ENCODE measurements around the gene DCAF12.

The DCAF12 gene

DNA sequence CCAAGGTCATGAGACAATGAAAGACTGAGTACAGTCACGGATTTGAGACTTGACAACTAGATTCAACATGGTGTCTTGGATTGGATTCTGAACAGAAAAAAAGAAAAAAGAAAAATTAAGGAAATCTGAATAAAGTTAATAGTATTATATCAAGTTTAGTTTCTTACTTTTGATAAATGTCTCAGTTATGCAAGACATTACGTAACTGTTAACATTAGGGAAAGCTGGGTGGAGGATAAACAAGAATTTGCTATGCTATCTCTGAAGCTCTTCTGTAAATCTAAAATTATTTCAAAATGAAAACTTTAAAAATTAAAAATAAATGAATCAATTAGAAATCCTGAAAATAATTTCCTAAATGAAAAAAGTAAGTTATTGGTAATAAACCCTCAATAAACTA is 14.4 kb upstream of the DCAF12 start:
- TF ChIP-seq NFIC (IDR thresholded peaks at IDR 0.05) (no peak), EGR1 (IDR thresholded peaks at IDR 0.05) (no peak), FOXM1 (IDR thresholded peaks at IDR 0.05; ENCODE audit: borderline replicate concordance, low read depth) (no peak), TEAD4 (IDR thresholded peaks at IDR 0.05) (no peak), RAD21 (IDR thresholded peaks at IDR 0.05; ENCODE audit: low read depth) (no peak), CEBPB (IDR thresholded peaks at IDR 0.05) (no peak), EP300 (IDR thresholded peaks at IDR 0.05; ENCODE audit: borderline replicate concordance) (no peak), YY1 (IDR thresholded peaks at IDR 0.05; ENCODE audit: low read depth) (no peak), TCF12 (IDR thresholded peaks at IDR 0.05; ENCODE audit: low read depth) (no peak), TAF1 (IDR thresholded peaks at IDR 0.05; ENCODE audit: low read depth) (no peak), ZBTB7A (IDR thresholded peaks at IDR 0.05; ENCODE audit: low read depth) (no peak), CREB1 (IDR thresholded peaks at IDR 0.05; ENCODE audit: low read depth) (no peak)
- TF ChIP-seq, protein P1, sequence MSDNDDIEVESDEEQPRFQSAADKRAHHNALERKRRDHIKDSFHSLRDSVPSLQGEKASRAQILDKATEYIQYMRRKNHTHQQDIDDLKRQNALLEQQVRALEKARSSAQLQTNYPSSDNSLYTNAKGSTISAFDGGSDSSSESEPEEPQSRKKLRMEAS (IDR thresholded peaks at IDR 0.05), result no peak
- TF ChIP-seq, protein P2, sequence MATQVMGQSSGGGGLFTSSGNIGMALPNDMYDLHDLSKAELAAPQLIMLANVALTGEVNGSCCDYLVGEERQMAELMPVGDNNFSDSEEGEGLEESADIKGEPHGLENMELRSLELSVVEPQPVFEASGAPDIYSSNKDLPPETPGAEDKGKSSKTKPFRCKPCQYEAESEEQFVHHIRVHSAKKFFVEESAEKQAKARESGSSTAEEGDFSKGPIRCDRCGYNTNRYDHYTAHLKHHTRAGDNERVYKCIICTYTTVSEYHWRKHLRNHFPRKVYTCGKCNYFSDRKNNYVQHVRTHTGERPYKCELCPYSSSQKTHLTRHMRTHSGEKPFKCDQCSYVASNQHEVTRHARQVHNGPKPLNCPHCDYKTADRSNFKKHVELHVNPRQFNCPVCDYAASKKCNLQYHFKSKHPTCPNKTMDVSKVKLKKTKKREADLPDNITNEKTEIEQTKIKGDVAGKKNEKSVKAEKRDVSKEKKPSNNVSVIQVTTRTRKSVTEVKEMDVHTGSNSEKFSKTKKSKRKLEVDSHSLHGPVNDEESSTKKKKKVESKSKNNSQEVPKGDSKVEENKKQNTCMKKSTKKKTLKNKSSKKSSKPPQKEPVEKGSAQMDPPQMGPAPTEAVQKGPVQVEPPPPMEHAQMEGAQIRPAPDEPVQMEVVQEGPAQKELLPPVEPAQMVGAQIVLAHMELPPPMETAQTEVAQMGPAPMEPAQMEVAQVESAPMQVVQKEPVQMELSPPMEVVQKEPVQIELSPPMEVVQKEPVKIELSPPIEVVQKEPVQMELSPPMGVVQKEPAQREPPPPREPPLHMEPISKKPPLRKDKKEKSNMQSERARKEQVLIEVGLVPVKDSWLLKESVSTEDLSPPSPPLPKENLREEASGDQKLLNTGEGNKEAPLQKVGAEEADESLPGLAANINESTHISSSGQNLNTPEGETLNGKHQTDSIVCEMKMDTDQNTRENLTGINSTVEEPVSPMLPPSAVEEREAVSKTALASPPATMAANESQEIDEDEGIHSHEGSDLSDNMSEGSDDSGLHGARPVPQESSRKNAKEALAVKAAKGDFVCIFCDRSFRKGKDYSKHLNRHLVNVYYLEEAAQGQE (IDR thresholded peaks at IDR 0.05; ENCODE audit: low read depth), result no peak
- TF ChIP-seq, protein P3, sequence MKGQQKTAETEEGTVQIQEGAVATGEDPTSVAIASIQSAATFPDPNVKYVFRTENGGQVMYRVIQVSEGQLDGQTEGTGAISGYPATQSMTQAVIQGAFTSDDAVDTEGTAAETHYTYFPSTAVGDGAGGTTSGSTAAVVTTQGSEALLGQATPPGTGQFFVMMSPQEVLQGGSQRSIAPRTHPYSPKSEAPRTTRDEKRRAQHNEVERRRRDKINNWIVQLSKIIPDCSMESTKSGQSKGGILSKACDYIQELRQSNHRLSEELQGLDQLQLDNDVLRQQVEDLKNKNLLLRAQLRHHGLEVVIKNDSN (IDR thresholded peaks at IDR 0.05), result no peak

DNA sequence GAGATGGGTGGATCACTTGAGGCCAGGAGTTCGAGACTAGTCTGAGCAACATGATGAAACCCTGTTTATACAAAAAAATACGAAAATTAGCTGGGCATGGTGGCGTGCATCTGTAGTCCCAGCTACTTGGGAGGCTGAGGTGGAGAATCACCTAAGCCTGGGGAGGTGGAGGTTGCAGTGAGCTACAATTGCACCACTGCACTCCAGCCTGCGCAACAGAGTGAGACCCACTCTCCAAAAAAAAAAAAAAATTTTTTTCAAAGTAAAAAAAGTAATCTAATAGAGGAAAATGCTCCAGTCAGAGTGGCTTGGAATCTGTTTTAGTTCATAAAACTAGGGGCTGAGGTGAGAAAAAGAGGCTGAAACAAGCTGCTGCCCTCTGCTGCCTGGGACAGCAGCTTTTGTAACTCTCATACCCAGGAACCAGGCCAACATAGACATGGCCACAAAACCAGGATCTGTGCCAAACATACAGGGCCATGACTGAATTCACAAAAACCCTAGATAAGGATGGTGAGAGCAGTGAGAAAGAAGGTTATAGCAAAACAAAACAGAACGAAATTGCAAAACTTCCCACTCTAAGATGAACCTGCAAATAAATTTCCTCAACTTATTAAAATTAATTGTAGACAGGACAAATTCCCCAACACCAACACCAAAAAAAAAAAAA is 13.1 kb upstream of the DCAF12 start:
- peak; percentile 25; the same call in 1 of the 2 replicates for TF ChIP-seq RAD21 (IDR thresholded peaks at IDR 0.05; ENCODE audit: low read depth)
- peak; percentile 15; the same call in 1 of the 2 replicates for TF ChIP-seq NFIC (IDR thresholded peaks at IDR 0.05)
- no peak for TF ChIP-seq TEAD4 (IDR thresholded peaks at IDR 0.05)
- TF ChIP-seq EGR1 (IDR thresholded peaks at IDR 0.05), result no peak

DNA sequence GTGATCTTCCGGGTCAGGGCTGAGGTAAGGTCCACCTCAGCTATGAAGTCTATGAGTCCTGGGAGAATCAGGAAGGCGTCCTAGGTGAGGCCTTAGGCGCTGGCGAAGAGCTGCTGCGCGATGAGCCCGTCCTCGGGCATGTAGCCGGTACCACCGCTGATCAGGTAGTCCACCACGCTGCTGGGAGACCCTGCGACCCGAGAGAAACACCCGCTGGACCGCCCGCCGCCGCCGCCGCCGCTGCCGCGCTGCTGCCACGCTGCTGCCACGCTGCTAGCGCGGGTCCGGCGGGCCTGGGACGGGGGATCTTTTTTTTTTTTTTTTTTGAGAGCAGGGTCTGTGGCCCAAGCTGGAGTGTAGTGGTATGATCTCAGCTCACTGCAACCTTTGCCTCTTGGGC is 8.0 kb upstream of the DCAF12 start:
- TF ChIP-seq TCF12 (IDR thresholded peaks at IDR 0.05; ENCODE audit: low read depth), result no peak
- TF ChIP-seq CREB1 (IDR thresholded peaks at IDR 0.05; ENCODE audit: low read depth), result no peak
- TF ChIP-seq, protein P1 (IDR thresholded peaks at IDR 0.05), result no peak
- TF ChIP-seq, protein P3 (IDR thresholded peaks at IDR 0.05), result no peak
- TF ChIP-seq CEBPB (IDR thresholded peaks at IDR 0.05), result no peak
- TF ChIP-seq YY1 (IDR thresholded peaks at IDR 0.05; ENCODE audit: low read depth), result no peak
- TF ChIP-seq TEAD4 (IDR thresholded peaks at IDR 0.05), result no peak
- no peak for TF ChIP-seq NFIC (IDR thresholded peaks at IDR 0.05)
- no peak for TF ChIP-seq TAF1 (IDR thresholded peaks at IDR 0.05; ENCODE audit: low read depth)
- TF ChIP-seq EGR1 (IDR thresholded peaks at IDR 0.05), result no peak
- no peak for TF ChIP-seq EP300 (IDR thresholded peaks at IDR 0.05; ENCODE audit: borderline replicate concordance)
- TF ChIP-seq FOXM1 (IDR thresholded peaks at IDR 0.05; ENCODE audit: borderline replicate concordance, low read depth), result no peak
- no peak for TF ChIP-seq ZBTB7A (IDR thresholded peaks at IDR 0.05; ENCODE audit: low read depth)
- TF ChIP-seq RAD21 (IDR thresholded peaks at IDR 0.05; ENCODE audit: low read depth), result no peak
- TF ChIP-seq, protein P2 (IDR thresholded peaks at IDR 0.05; ENCODE audit: low read depth), result no peak

GRCh38 chr9:34133436-34133949 is 7.0 kb upstream of the DCAF12 start:
- TF ChIP-seq, protein P1 (IDR thresholded peaks at IDR 0.05), result no peak
- TF ChIP-seq, protein P3 (IDR thresholded peaks at IDR 0.05), result no peak
- no peak for TF ChIP-seq YY1 (IDR thresholded peaks at IDR 0.05; ENCODE audit: low read depth)
- TF ChIP-seq EGR1 (IDR thresholded peaks at IDR 0.05), result no peak
- TF ChIP-seq TCF12 (IDR thresholded peaks at IDR 0.05; ENCODE audit: low read depth), result no peak
- no peak for TF ChIP-seq CEBPB (IDR thresholded peaks at IDR 0.05)
- no peak for TF ChIP-seq FOXM1 (IDR thresholded peaks at IDR 0.05; ENCODE audit: borderline replicate concordance, low read depth)
- TF ChIP-seq EP300 (IDR thresholded peaks at IDR 0.05; ENCODE audit: borderline replicate concordance), result no peak
- no peak for TF ChIP-seq RAD21 (IDR thresholded peaks at IDR 0.05; ENCODE audit: low read depth)
- TF ChIP-seq, protein P2 (IDR thresholded peaks at IDR 0.05; ENCODE audit: low read depth), result no peak
- no peak for TF ChIP-seq CREB1 (IDR thresholded peaks at IDR 0.05; ENCODE audit: low read depth)
- no peak for TF ChIP-seq NFIC (IDR thresholded peaks at IDR 0.05)
- TF ChIP-seq TEAD4 (IDR thresholded peaks at IDR 0.05), result no peak
- no peak for TF ChIP-seq ZBTB7A (IDR thresholded peaks at IDR 0.05; ENCODE audit: low read depth)
- TF ChIP-seq TAF1 (IDR thresholded peaks at IDR 0.05; ENCODE audit: low read depth), result no peak
